ENCODE data around the gene SLC25A46. TPM values are rescaled to one million over a fixed set of nuclear protein-coding genes. Genes with fewer than 3 reads are reported as not detected.
"Not testable (repeated sequence)": the region's sequence is repeated elsewhere in the genome, so short reads cannot be mapped to it uniquely, and the experiment has no call there.

The SLC25A46 gene
- total RNA-seq, 1 donor from 2014 or later: 48.0 TPM

- intact Hi-C loops (cut with DNase I): no loop called here
- DNase-seq (ENCODE audit: low spot score): no peak
Measured at GRCh38 chr5:110752953-110753352, 14.1 kb downstream of the SLC25A46 start.

GRCh38 chr5:110753600-110753999 lies 14.8 kb downstream of the SLC25A46 start:
- intact Hi-C loops (cut with DNase I): no loop called here
- DNase-seq (ENCODE audit: low spot score): no peak

GRCh38 chr5:110754181-110754580 lies 15.4 kb downstream of the SLC25A46 start:
- intact Hi-C loops (cut with DNase I): no loop called here
- DNase-seq (ENCODE audit: low spot score): no peak

GRCh38 chr5:110757118-110757729 lies 18.4 kb downstream of the SLC25A46 start:
- DNase-seq (ENCODE audit: low spot score): no peak

GRCh38 chr5:110760158-110760557 lies 21.4 kb downstream of the SLC25A46 start:
- intact Hi-C loops (cut with DNase I): no loop called here
- no peak for DNase-seq (ENCODE audit: low spot score)

More at GRCh38 chr5:110757118-110757729, 18.4 kb downstream of the SLC25A46 start:
- intact Hi-C loops (cut with DNase I): loop anchor here (5.0 kb wide), 1 partner anchor 310 kb away; no protein-coding TSS in a partner anchor

- intact Hi-C loops (cut with DNase I): no loop called here
- no peak for DNase-seq (ENCODE audit: low spot score)
Measured at GRCh38 chr5:110768138-110768860, 29.5 kb downstream of the SLC25A46 start.

GRCh38 chr5:110769000-110769681 lies 30.3 kb downstream of the SLC25A46 start:
- no peak for DNase-seq (ENCODE audit: low spot score)
- intact Hi-C loops (cut with DNase I): no loop called here

GRCh38 chr5:110770286-110770685 lies 31.5 kb downstream of the SLC25A46 start:
- intact Hi-C loops (cut with DNase I): no loop called here
- DNase-seq (ENCODE audit: low spot score): no peak

- intact Hi-C loops (cut with DNase I): no loop called here
- DNase-seq (ENCODE audit: low spot score): no peak
Measured at GRCh38 chr5:110784901-110785300, 46.1 kb downstream of the SLC25A46 start.

GRCh38 chr5:110785356-110785755 lies 46.5 kb downstream of the SLC25A46 start:
- intact Hi-C loops (cut with DNase I): no loop called here
- DNase-seq (ENCODE audit: low spot score): no peak

GRCh38 chr5:110788006-110788405 lies 49.2 kb downstream of the SLC25A46 start:
- DNase-seq (ENCODE audit: low spot score); intact Hi-C loops (cut with DNase I): not testable (repeated sequence)

- intact Hi-C loops (cut with DNase I): no loop called here
- DNase-seq (ENCODE audit: low spot score): no peak
Measured at GRCh38 chr5:110790673-110791072, 51.9 kb downstream of the SLC25A46 start.

- no peak for DNase-seq (ENCODE audit: low spot score)
- intact Hi-C loops (cut with DNase I): no loop called here
Measured at GRCh38 chr5:110802998-110803397, 64.2 kb downstream of the SLC25A46 start.

GRCh38 chr5:110803467-110804326 lies 64.9 kb downstream of the SLC25A46 start:
- intact Hi-C loops (cut with DNase I): no loop called here
- DNase-seq (ENCODE audit: low spot score): no peak

- no peak for DNase-seq (ENCODE audit: low spot score)
- intact Hi-C loops (cut with DNase I): no loop called here
Measured at GRCh38 chr5:110807169-110807568, 68.4 kb downstream of the SLC25A46 start.

- DNase-seq (ENCODE audit: low spot score): no peak
- intact Hi-C loops (cut with DNase I): no loop called here
Measured at GRCh38 chr5:110809006-110809405, 70.2 kb downstream of the SLC25A46 start.

Measured in cardiac septum (tissue), 1 donor.